Karpas-422 (cell line): Measurements from ENCODE around the gene KIF6. TPM values are rescaled to one million over a fixed set of nuclear protein-coding genes. Genes with fewer than 3 reads are reported as not detected.

Experiments used
- DNase-seq: peaks from one replicate; pipeline ENCODE4 v3.0.0-alpha.2; 2015
- H2AFZ ChIP-seq: fragments of 200-600 bp; sonication (generic); 2 replicates; pipeline ENCODE4 v1.6.1; 2014; ENCODE audit warnings: antibody characterized with exemption, low read length, mixed read lengths
- H3K27ac ChIP-seq: fragments of 200-600 bp; sonication (generic); 2 replicates; pipeline ENCODE4 v1.5.1; 2014; ENCODE audit warnings: mild to moderate bottlenecking, low read length, moderate library complexity
- H3K27me3 ChIP-seq: fragments of 200-600 bp; sonication (generic); 2 replicates; pipeline ENCODE4 v1.6.1; 2014; ENCODE audit warnings: low read length, mixed read lengths
- H3K36me3 ChIP-seq: fragments of 200-600 bp; sonication (generic); 2 replicates; pipeline ENCODE4 v1.6.1; 2014; ENCODE audit warnings: low read length, mixed read lengths; ENCODE audit not compliant: insufficient read depth
- H3K4me1 ChIP-seq: fragments of 200-600 bp; sonication (generic); 2 replicates; pipeline ENCODE4 v1.6.1; 2014; ENCODE audit warnings: mild to moderate bottlenecking, low read length, mixed read lengths
- H3K4me2 ChIP-seq: fragments of 200-600 bp; sonication (generic); 2 replicates; pipeline ENCODE4 v1.6.1; 2014; ENCODE audit warnings: low read length, low read depth, mild to moderate bottlenecking; ENCODE audit not compliant: poor library complexity, severe bottlenecking
- H3K4me3 ChIP-seq: fragments of 200-600 bp; sonication (generic); 2 replicates; pipeline ENCODE4 v1.5.1; 2014; ENCODE audit warnings: mild to moderate bottlenecking, antibody characterized with exemption, low read length, mixed read lengths
- H3K79me2 ChIP-seq: fragments of 200-600 bp; sonication (generic); 2 replicates; pipeline ENCODE4 v1.6.1; 2014; ENCODE audit warnings: mild to moderate bottlenecking, low read length, mixed read lengths
- H3K9ac ChIP-seq: fragments of 200-600 bp; sonication (generic); 2 replicates; pipeline ENCODE4 v1.6.0; 2014; ENCODE audit warnings: low read length
- H3K9me2 ChIP-seq: fragments of 200-600 bp; sonication (generic), shearing (Covaris generic); replicated peaks from 2 replicates; pipeline ENCODE4 v1.6.0; 2014; ENCODE audit warnings: mild to moderate bottlenecking, low read length, moderate library complexity; ENCODE audit not compliant: insufficient read depth
- H3K9me3 ChIP-seq: fragments of 300-700, 200-600 bp; sonication (generic); 2 replicates; pipeline ENCODE4 v1.6.1; 2014; ENCODE audit warnings: low read length, mixed read lengths
- H4K20me1 ChIP-seq: fragments of 200-600 bp; sonication (generic); 2 replicates; pipeline ENCODE4 v1.6.1; 2014; ENCODE audit warnings: mild to moderate bottlenecking, antibody characterized with exemption, low read length, low read depth; ENCODE audit not compliant: insufficient read depth
- total RNA-seq: library from RNA; depleted of rRNA; stranded (reverse); fragments of >200 nt; shearing (Covaris generic); gene quantifications from 2 replicates; pipeline ENCODE4 v1.2.3, GENCODE V29; 2014; ENCODE audit warnings: low replicate concordance; rRNA removed

The KIF6 gene
- not detected in 2 replicates for total RNA-seq

DNA sequence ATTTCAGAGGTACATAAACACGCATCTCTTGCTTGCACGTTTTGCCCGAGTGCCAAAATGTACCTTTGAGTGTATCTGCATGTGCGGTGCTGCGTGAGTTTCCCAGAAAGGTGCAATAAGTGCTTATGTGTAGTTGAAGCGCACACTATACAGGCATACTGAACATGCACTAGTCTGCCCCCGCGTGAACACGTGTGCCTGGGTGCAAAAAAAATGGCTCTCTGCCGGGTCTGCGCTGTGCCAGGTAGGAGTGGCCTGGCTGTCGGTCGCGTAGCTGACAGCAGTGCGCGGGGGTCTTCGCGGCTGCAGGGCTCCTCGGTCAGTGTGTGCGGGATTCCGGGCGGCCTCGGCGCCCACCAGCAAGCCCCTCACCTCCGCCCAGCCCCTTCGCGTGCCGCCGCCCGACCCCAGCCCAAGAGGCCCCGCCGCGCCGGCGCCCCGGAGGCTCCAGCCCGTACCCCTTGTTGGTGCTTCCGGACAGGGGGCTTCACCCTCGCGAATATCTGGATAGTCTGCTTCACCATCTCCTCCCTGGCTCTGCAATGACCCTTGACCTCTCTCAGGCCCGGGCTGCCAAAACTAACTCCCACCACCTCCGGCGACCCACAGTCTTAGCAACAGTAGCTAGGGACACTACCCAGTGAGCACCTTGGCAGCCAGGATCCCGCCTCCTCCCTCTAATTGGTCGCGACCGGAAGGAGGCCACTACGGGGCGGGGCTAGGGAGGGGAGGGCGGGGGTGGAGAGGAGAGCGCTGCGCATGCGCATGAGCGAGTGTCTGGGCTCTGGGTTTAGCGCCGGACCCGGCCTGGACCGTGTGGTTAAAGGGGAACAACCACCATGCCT, at the start of gene KIF6:
Gene KIF6, minus strand, starts transcription at position 622 of the 845 bp plus-strand sequence. Its CDS starts 98 bp downstream, at position 524.
- H3K36me3 ChIP-seq: no peaks in the 10 kb centered on the region
- H3K4me3 ChIP-seq: no peak within 1 kb of the TSS
- H4K20me1 ChIP-seq: no peaks in the 10 kb centered on the region
- no peaks in the 10 kb centered on the region for H3K9me3 ChIP-seq
- no peak within 1 kb of the TSS for H3K27ac ChIP-seq
- no peaks in the 10 kb centered on the region for H3K9me2 ChIP-seq
- H3K27me3 ChIP-seq: no peaks in the 10 kb centered on the region
- DNase-seq: peak; percentile 89
- no peaks in the 10 kb centered on the region for H3K4me1 ChIP-seq
- H3K9ac ChIP-seq: no peak within 1 kb of the TSS
- H3K79me2 ChIP-seq: no peaks in the 10 kb centered on the region
- no peak within 1 kb of the TSS for H2AFZ ChIP-seq
- H3K4me2 ChIP-seq: peak within 1 kb of the TSS; percentile 26

DNA sequence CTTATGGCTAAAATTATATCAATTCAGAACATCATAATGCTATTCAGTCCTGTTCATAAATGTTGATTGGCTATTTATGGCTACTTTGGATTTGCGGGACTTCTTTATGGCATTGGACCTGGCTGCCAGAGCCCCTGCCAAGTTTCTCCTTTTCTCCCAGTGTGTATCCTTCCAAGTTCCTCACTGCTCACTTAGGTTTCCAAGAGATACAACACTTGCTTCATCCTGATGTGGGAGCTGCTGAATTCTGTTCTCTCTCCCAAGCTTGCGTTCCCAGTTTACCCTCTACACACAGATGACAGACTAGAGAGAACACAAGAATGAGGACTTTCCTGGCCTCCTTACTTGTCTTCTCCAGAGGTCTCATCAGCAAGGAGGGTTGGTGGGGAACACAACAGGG, 48.6 kb upstream of the KIF6 start:
- H3K4me2 ChIP-seq: no peak overlapping the region
- H3K9ac ChIP-seq: no peak overlapping the region
- H3K9me2 ChIP-seq: no peaks in the 10 kb centered on the region
- H3K79me2 ChIP-seq: no peaks in the 10 kb centered on the region
- H3K27me3 ChIP-seq: no peaks in the 10 kb centered on the region
- H3K27ac ChIP-seq: no peak overlapping the region
- H3K4me1 ChIP-seq: no peaks in the 10 kb centered on the region
- no peak for DNase-seq
- no peaks in the 10 kb centered on the region for H3K36me3 ChIP-seq
- no peaks in the 10 kb centered on the region for H3K9me3 ChIP-seq
- H3K4me3 ChIP-seq: no peak overlapping the region
- H4K20me1 ChIP-seq: no peaks in the 10 kb centered on the region
- no peak overlapping the region for H2AFZ ChIP-seq

GRCh38 chr6:39772559-39773273, 47.5 kb upstream of the KIF6 start:
- H2AFZ ChIP-seq: no peak overlapping the region
- H3K4me2 ChIP-seq: no peak overlapping the region
- no peak overlapping the region for H3K27ac ChIP-seq
- H3K27me3 ChIP-seq: no peaks in the 10 kb centered on the region
- H3K36me3 ChIP-seq: no peaks in the 10 kb centered on the region
- no peaks in the 10 kb centered on the region for H3K9me2 ChIP-seq
- no peaks in the 10 kb centered on the region for H3K9me3 ChIP-seq
- H3K4me3 ChIP-seq: no peak overlapping the region
- no peak overlapping the region for H3K9ac ChIP-seq
- no peaks in the 10 kb centered on the region for H3K4me1 ChIP-seq
- H3K79me2 ChIP-seq: no peaks in the 10 kb centered on the region
- DNase-seq: no peak
- no peaks in the 10 kb centered on the region for H4K20me1 ChIP-seq

GRCh38 chr6:39770446-39770845, 45.2 kb upstream of the KIF6 start:
- Histone ChIP-seq H3K27me3 (no peaks in the 10 kb centered on the region), H3K4me2 (no peak overlapping the region), H2AFZ (no peak overlapping the region), H3K4me3 (no peak overlapping the region), H3K79me2 (no peaks in the 10 kb centered on the region), H3K4me1 (no peaks in the 10 kb centered on the region), H3K9ac (no peak overlapping the region), H3K9me3 (no peaks in the 10 kb centered on the region), H4K20me1 (no peaks in the 10 kb centered on the region), H3K36me3 (no peaks in the 10 kb centered on the region), H3K27ac (no peak overlapping the region), H3K9me2 (no peaks in the 10 kb centered on the region)
- no peak for DNase-seq

DNA sequence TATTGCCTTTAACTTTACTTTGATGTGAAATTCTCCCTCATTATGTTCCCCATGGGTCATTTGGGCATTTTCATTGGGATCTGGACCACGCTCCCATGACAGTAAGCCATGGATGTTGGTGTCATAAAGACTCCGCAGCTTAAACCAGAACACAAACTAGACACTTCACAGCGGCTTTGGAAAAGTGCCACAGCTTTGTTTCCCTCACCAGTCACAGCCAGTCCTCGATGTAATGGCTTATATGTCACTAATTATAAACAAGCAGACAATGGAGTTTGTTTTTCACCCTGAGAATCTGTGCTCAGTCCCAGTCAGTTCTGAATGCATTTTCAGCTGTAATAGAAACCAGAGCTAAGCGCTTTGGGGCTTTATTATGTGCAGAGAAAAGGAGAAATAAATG, 43.8 kb upstream of the KIF6 start:
- Histone ChIP-seq H3K9ac (no peak overlapping the region), H3K27me3 (no peaks in the 10 kb centered on the region), H3K79me2 (no peaks in the 10 kb centered on the region), H3K4me3 (no peak overlapping the region), H3K4me2 (no peak overlapping the region), H3K27ac (no peak overlapping the region), H3K4me1 (no peaks in the 10 kb centered on the region), H3K9me2 (no peaks in the 10 kb centered on the region), H3K9me3 (no peaks in the 10 kb centered on the region), H2AFZ (no peak overlapping the region), H4K20me1 (no peaks in the 10 kb centered on the region), H3K36me3 (no peaks in the 10 kb centered on the region)
- no peak for DNase-seq

DNA sequence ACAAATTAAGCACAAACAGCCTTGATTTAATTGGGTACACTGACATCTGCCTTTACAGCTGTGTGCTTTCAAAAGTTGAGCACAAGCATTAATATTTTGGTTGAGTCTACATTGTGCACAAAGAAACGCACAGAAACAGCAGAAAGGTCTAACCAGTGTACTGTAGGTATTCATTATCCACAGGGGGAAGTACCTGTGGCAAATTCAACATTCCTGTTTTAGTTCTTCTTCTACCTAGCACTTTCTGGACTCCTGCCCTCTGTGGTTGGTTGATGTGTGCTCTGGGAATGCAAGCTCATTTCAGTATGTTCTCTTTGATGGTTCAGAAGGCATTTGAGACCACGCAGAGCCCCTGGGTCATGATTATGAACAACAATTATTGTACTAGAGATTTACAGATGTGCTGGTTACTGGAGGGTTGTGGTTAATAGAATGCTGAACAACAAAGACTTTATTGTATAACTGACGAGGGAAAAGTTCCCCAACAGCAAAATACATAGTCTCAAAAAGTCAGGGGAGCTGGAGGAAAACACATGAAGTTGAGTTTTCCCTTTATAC, 40.4 kb upstream of the KIF6 start:
- no peak overlapping the region for H3K4me2 ChIP-seq
- no peaks in the 10 kb centered on the region for H3K36me3 ChIP-seq
- no peaks in the 10 kb centered on the region for H3K27me3 ChIP-seq
- no peaks in the 10 kb centered on the region for H3K9me2 ChIP-seq
- H4K20me1 ChIP-seq: no peaks in the 10 kb centered on the region
- H3K9me3 ChIP-seq: no peaks in the 10 kb centered on the region
- H3K79me2 ChIP-seq: no peaks in the 10 kb centered on the region
- no peak for DNase-seq
- no peak overlapping the region for H3K4me3 ChIP-seq
- no peak overlapping the region for H2AFZ ChIP-seq
- H3K27ac ChIP-seq: no peak overlapping the region
- H3K4me1 ChIP-seq: no peaks in the 10 kb centered on the region
- no peak overlapping the region for H3K9ac ChIP-seq

DNA sequence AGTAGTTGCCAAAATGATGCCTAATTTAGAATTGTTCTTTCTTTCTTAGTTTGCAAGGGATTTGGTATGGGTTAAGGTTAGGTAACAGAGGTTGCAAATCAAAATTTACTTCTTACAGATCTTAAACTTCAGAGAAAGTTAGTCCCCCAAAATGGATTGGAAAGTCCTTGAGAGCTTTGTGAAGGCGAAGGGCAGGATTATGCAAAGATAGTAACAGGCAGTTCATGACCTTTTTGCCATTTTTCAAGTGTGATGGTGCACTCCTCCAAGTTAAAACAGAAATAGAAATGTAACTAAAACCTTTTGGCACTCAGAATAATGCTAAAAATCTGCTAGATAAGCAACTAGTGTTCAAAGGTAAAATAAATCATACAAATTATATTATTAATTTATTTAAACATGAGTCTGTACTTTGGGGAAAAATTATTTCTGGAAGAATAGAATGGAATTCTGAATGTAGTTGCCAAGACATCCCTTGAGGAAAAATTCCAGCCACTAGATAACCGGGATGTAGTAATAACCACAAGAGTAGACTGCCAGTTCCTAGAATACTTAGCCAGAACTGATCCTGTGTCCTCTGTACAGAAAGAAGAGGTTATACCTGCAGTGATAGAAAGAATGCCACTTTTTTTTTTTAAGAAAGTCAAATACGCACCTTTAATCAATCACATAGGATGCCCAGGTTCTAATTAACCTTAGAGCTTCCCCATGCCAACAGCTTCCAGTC, 35.2 kb upstream of the KIF6 start:
- Histone ChIP-seq H3K27me3 (no peaks in the 10 kb centered on the region), H2AFZ (no peak overlapping the region), H3K9me2 (no peaks in the 10 kb centered on the region), H3K4me3 (no peak overlapping the region), H3K79me2 (no peaks in the 10 kb centered on the region), H3K9ac (no peak overlapping the region), H3K27ac (no peak overlapping the region), H4K20me1 (no peaks in the 10 kb centered on the region), H3K4me2 (no peak overlapping the region), H3K4me1 (no peaks in the 10 kb centered on the region), H3K9me3 (no peaks in the 10 kb centered on the region), H3K36me3 (no peaks in the 10 kb centered on the region)
- DNase-seq: no peak
